ENCODE results near the gene TEX38.
"Not testable (repeated sequence)": the region's sequence is repeated elsewhere in the genome, so short reads cannot be mapped to it uniquely, and the experiment has no call there.

Gene TEX38

DNA sequence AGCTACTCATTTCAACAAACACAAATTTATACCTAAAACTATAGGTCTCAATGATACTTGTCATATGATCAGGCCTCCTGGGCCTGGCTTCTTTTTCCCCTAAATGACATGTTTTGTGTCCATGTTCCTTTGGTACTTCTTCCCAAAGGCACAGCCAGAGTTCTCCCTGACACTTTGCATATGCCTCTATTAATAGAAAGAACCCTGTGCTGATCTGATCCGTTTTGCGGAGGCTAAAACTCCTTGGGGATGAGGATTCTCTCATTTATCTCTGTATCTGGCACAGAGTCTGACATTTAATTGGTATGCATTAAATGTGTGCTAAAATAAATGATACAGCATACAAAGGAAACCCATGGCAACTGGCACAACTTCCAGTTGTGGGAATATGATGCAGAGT is 15.0 kb upstream of the TEX38 start:
- DNase-seq, result no peak

DNA sequence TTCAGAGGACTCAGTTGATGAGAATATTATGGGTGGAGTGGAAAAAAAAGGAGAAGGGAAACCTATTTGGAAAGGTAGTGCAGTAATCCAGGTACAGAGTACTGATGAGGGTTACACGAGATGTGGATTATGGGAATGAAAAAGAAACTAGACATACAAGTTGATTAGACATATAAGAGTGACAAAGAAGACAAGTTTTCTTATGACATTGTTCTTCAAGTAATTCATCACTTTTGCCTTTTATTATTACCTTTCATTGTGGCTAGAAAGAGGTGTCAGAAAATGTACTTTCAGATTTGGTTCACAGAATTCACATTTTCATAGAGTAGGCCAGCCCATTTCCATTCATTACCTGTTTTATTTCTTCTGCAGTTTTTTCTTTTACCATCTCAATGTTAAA is 13.9 kb upstream of the TEX38 start:
- DNase-seq, result no peak

- no peak for DNase-seq
Measured at GRCh38 chr1:46659307-46659870, 12.3 kb upstream of the TEX38 start.

GRCh38 chr1:46660116-46660515 is 11.5 kb upstream of the TEX38 start:
- DNase-seq, result not testable (repeated sequence)

GRCh38 chr1:46662919-46663318 is 8.7 kb upstream of the TEX38 start:
- not testable (repeated sequence) for DNase-seq

DNA sequence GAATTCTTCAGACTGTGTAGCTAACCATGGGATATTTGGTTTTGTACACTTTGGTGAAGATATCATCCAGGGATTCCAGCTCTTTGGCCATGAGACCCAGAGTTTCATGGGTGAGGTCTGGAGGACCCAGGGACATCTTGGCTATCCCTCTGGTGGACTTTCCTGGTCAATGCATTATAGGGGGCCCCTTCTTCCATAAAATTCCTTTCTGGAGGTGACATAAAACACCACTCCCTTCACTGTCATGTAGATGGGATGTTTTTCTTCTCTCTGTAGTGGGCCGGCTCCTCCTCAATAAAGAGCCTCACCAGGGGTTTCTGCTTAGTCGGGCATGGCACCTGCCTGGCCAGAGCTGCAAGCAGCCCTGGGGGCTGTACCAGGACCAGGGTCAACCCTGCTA is 5.7 kb upstream of the TEX38 start:
- DNase-seq, result no peak

GRCh38 chr1:46667782-46668760 is 3.6 kb upstream of the TEX38 start, which contains the start of gene ATPAF1:
ATPAF1 (minus strand) TSS chr1:46668364; CDS start chr1:46668322, 42 bp downstream.
- DNase-seq, result peak; percentile 51

DNA sequence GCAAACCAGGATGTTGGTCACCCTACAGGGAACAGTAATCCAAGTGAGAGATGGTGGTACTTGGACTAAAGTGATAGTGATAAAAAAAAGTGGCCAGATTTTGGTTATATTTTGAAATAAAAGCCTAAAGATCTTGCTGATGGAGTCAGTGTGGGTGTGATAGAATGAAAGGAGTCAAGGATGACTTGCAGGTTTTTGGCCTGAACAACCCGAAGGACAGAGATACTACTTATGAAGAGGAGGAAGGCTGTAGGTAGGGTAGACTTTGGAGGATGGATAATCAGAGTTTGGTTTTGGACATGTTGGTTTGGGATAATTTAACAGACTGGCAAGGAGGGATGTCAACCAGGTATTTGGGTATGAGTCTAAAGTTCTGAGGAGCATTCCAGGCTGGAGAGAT is 1.5 kb upstream of the TEX38 start:
- no peak for DNase-seq

GRCh38 chr1:46672696-46673095 is 1.0 kb downstream of the TEX38 start:
- DNase-seq, result no peak

GRCh38 chr1:46673749-46674182 is 2.1 kb downstream of the TEX38 start:
- no peak for DNase-seq

DNA sequence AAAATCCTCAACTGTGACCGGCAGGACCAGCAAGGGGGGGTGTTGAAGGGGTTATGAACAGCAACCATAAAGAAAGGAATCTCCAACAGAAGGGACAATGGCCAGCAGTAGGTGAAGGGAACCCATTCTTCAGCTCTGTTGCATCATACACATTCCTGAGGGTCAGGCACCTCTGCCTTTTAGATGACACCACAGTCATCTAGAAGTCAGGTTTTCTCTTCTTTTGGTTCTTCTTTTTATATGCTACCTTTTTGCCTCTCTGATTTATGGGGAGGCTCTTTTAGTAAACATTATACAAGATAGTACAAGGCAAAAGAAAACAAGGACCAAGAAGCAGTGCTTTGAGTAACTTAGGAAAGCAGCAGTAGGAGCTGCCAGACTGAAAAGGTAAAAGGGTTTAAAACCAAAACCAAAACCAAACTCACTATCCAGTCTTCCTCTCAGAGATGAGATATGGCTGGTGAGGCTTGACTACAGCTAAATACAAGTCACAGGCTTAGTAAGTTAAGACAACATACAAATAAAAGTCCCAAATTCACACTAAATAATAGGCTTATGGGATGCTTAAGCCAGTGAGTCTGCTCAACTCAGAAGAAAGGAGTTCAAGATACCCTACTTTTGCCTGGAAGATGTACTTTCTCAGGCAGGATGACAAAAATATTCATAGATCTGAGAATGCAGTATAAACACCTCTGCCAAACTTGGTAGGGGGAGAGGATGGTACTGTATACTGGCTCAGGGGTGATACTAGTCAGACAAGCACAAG is 4.1 kb downstream of the TEX38 start:
- DNase-seq, result no peak

GRCh38 chr1:46676531-46676930 is 4.9 kb downstream of the TEX38 start:
- DNase-seq, result no peak

DNA sequence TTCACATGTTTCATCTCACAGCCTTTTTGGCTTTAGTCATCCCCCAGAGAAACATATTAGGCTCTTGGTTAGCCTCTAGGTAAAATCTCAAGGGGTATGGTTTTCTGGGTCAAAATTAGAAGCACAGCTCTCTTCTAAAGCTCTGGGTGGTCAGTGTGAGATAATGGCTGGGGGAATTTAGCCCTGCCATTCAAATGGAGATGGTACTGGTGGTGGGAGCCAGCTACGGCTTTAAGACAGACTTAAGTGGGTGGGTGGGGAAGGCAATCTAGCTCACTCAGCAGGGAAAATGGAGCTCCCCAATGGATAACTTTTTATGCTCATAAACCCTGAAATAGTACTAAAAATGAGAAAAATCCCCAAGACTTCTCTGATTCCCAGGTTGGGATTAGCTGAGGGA is 5.7 kb downstream of the TEX38 start:
- no peak for DNase-seq

GRCh38 chr1:46679789-46680573 is 8.3 kb downstream of the TEX38 start:
- no peak for DNase-seq

DNA sequence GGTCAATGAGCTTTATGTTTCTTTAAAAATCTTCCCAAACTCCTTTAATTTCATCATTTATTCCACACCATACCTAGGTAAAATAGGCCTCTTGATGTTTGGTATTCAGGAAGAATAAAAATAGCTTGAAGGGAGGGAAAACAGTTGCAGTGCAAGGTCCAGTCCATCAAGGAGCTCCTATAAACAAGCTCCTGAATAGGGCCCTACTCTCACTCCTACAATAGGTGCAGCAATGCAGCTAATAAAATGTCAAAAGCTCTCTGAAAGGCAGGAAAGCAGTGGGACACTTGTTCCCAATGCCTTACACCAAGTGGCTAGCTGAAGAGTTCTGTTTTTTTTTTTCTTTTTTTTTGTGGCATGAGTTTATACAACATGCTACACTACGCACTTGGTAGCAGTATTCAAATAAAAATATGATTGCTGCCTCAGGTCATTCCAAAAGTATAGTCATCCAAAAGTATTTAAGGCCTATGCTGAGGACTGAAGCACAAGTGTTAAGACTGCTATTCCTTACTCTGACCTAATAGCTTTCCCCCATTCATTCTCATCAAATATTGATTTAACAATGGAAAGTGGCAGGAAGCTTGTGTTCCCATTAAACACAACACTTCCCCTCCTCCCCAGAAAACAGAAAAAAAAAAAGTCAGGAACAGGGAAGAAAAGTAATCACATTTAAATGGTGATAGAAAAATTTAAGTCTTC is 9.8 kb downstream of the TEX38 start:
- no peak for DNase-seq

GRCh38 chr1:46682064-46682463 is 10.4 kb downstream of the TEX38 start:
- DNase-seq, result no peak

GRCh38 chr1:46684670-46685069 is 13.0 kb downstream of the TEX38 start:
- DNase-seq, result no peak

DNA sequence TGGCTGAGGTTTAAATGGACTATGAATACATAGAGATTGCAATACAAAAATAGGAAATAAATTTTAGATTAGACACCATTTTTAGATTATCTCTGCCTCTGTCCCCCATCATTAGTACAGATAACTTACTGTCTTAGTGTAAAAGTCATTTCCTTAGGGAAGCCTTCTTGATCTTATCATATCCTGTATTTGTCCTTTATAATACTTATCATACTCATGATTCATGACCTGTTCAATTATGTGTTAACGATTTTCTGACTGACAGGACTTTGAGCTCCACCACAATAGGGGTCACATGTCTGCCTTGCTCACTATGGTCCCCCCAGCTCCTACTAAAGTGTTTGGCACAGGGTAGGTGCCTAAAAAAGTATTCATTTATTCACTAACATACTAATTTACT is 14.6 kb downstream of the TEX38 start:
- no peak for DNase-seq

DNA sequence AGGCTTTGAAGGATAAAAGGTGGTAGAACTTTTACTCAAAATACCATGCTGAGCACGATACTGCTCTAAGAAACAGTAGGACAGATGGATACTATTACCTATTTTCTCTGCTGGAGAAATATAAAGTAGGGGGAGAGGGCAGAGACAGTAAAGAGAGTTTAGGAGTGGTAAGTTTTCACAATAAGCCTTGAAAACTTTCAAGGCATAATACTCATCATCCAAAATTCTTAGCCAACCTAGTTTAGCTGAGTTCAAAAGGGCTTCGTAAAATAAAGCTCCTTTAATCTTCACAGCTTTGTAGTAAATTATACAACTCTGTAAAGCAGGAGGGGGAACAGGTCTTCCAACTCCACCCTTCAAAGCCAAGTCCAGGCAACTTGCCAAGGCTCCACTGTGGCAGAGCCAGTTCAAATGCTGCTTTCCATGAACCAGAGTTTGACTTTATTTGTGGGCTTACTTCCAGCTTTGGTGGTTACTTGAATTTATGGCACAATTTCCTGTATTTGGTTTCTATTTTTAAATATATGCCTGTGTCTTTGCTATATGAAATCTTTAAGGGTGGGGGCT is 15.5 kb downstream of the TEX38 start:
- peak; percentile 83 for DNase-seq

DNA sequence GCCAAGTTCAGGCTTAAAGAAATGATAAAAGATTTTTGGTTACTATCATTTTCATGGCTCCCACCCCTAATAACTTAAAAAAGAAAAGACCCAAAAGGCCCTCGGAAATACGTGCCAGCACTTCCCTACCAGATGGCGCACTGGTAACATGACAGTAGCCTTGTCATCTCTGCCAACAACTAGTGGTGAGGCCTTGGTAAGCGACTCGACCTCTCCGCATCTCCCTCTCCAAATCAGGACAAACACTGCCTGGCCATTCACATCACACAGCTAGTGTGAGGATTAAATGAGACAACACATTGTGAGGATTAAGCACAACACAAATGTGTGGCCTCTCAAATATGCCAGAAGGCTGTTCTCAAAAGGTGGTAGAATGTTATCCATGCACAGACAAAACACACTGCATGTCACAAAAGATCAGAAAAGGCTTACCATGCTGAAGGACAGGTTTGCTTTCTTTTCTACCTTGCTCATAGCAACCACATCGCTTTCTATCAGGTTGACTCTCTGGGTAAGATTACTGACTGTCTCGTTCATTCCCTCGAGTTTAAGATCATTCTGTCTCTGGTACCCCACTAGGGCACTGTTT is 16.4 kb downstream of the TEX38 start:
- DNase-seq, result no peak

DNA sequence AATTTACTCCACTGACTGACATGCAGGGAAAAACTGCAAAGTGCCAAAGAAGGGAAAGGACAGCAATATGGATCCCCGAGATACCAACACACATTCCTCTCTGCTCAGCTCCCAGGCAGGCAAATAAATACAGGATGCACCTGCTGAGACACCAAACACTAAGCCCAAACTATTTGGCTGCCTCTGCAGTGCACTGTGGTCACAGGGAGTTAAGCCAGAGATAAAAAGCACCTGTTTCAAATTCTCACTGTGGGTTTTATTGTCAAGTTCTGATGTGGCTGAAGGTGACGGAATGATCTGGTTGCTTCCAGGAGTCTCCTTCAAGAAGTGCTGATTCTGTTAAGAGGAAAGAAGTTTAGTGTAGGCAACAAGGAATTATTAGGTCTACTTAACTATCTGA is 17.7 kb downstream of the TEX38 start:
- no peak for DNase-seq

All from NCI-H1105 treated with DMSO at 0.1 percent for 48 hours (cell line).